ENCODE results near the gene BCAR3.

The BCAR3 gene

GRCh38 chr1:93681101-93681988 is at the start of gene BCAR3:
BCAR3 (minus strand) TSS chr1:93681837; CDS start chr1:93674930, 6,907 bp downstream.
- in situ Hi-C loops (cut with MboI; ENCODE audit: low sequenced_read_pairs), result no loop called here

- in situ Hi-C loops (cut with MboI; ENCODE audit: low sequenced_read_pairs), result no loop called here
Measured at GRCh38 chr1:93730621-93731020, 49.0 kb upstream of the BCAR3 start.

- in situ Hi-C loops (cut with MboI; ENCODE audit: low sequenced_read_pairs), result no loop called here
Measured at GRCh38 chr1:93729906-93730305, 48.3 kb upstream of the BCAR3 start.

GRCh38 chr1:93729502-93729901 is 47.9 kb upstream of the BCAR3 start:
- in situ Hi-C loops (cut with MboI; ENCODE audit: low sequenced_read_pairs), result no loop called here

GRCh38 chr1:93728480-93729131 is 47.0 kb upstream of the BCAR3 start:
- in situ Hi-C loops (cut with MboI; ENCODE audit: low sequenced_read_pairs), result no loop called here

- in situ Hi-C loops (cut with MboI; ENCODE audit: low sequenced_read_pairs), result no loop called here
Measured at GRCh38 chr1:93723733-93724270, 42.2 kb upstream of the BCAR3 start.

GRCh38 chr1:93723110-93723509 is 41.5 kb upstream of the BCAR3 start:
- in situ Hi-C loops (cut with MboI; ENCODE audit: low sequenced_read_pairs), result no loop called here

GRCh38 chr1:93722081-93723031 is 40.7 kb upstream of the BCAR3 start:
- in situ Hi-C loops (cut with MboI; ENCODE audit: low sequenced_read_pairs), result no loop called here

- in situ Hi-C loops (cut with MboI; ENCODE audit: low sequenced_read_pairs), result no loop called here
Measured at GRCh38 chr1:93720956-93721626, 39.5 kb upstream of the BCAR3 start.

- in situ Hi-C loops (cut with MboI; ENCODE audit: low sequenced_read_pairs), result no loop called here
Measured at GRCh38 chr1:93717640-93718039, 36.0 kb upstream of the BCAR3 start.

GRCh38 chr1:93716941-93717368 is 35.3 kb upstream of the BCAR3 start:
- in situ Hi-C loops (cut with MboI; ENCODE audit: low sequenced_read_pairs), result no loop called here

GRCh38 chr1:93716163-93716562 is 34.5 kb upstream of the BCAR3 start:
- in situ Hi-C loops (cut with MboI; ENCODE audit: low sequenced_read_pairs), result no loop called here

- in situ Hi-C loops (cut with MboI; ENCODE audit: low sequenced_read_pairs), result no loop called here
Measured at GRCh38 chr1:93715529-93716126, 34.0 kb upstream of the BCAR3 start.

- in situ Hi-C loops (cut with MboI; ENCODE audit: low sequenced_read_pairs), result no loop called here
Measured at GRCh38 chr1:93714356-93714755, 32.7 kb upstream of the BCAR3 start.

- in situ Hi-C loops (cut with MboI; ENCODE audit: low sequenced_read_pairs), result no loop called here
Measured at GRCh38 chr1:93713341-93713740, 31.7 kb upstream of the BCAR3 start.

- in situ Hi-C loops (cut with MboI; ENCODE audit: low sequenced_read_pairs), result no loop called here
Measured at GRCh38 chr1:93712741-93713140, 31.1 kb upstream of the BCAR3 start.

- in situ Hi-C loops (cut with MboI; ENCODE audit: low sequenced_read_pairs), result no loop called here
Measured at GRCh38 chr1:93710499-93711453, 29.1 kb upstream of the BCAR3 start.

- in situ Hi-C loops (cut with MboI; ENCODE audit: low sequenced_read_pairs), result no loop called here
Measured at GRCh38 chr1:93708734-93709481, 27.3 kb upstream of the BCAR3 start.

Measured in hTERT RPE-1 (cell line).